ENCODE data around the gene POLR1C.

DNA sequence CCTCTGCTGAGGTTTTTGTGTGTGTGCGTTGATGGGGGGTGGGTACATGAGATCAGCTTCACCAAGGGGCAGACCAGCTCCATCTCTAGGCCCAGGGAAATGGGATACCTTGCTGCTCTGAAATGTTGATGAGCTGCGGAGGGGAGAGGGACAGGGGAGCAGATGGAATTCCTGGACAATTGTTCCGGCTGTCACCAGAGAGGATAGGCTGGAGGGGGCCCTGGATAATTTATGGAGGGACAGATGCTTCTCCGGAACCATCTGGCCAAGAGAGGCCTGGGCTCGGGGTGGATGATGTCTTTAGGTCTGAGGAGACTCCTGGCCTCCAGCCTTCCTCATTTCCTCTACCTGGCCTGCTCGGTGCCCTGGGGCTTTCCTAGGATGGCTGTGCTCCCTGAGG, 41.4 kb upstream of the POLR1C start:
- TF ChIP-seq, protein P1, sequence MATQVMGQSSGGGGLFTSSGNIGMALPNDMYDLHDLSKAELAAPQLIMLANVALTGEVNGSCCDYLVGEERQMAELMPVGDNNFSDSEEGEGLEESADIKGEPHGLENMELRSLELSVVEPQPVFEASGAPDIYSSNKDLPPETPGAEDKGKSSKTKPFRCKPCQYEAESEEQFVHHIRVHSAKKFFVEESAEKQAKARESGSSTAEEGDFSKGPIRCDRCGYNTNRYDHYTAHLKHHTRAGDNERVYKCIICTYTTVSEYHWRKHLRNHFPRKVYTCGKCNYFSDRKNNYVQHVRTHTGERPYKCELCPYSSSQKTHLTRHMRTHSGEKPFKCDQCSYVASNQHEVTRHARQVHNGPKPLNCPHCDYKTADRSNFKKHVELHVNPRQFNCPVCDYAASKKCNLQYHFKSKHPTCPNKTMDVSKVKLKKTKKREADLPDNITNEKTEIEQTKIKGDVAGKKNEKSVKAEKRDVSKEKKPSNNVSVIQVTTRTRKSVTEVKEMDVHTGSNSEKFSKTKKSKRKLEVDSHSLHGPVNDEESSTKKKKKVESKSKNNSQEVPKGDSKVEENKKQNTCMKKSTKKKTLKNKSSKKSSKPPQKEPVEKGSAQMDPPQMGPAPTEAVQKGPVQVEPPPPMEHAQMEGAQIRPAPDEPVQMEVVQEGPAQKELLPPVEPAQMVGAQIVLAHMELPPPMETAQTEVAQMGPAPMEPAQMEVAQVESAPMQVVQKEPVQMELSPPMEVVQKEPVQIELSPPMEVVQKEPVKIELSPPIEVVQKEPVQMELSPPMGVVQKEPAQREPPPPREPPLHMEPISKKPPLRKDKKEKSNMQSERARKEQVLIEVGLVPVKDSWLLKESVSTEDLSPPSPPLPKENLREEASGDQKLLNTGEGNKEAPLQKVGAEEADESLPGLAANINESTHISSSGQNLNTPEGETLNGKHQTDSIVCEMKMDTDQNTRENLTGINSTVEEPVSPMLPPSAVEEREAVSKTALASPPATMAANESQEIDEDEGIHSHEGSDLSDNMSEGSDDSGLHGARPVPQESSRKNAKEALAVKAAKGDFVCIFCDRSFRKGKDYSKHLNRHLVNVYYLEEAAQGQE (IDR thresholded peaks at IDR 0.05; ENCODE audit: insufficient read depth in 1 of 2, low read depth in 2 of 2, low read length in 2 of 2) = no peak
- no peak for TF ChIP-seq POLR2AphosphoS5 (IDR thresholded peaks at IDR 0.05; ENCODE audit: low read depth, low read length)
- TF ChIP-seq SIN3A (IDR thresholded peaks at IDR 0.05; ENCODE audit: borderline replicate concordance, insufficient read depth, low read length) = no peak

Measured in PFSK-1 (cell line).